GM13976 (cell line): ENCODE measurements around the gene C9orf43.

Source experiments
- DNase-seq: peaks from one replicate; pipeline ENCODE4 v3.0.0; 2012; ENCODE audit warnings: low spot score
- in situ Hi-C: fragments of 300-500 bp; cut with MboI; formaldehyde crosslinking; loops from one replicate; pipeline ENCODE4 v1.12.0; 2022; ENCODE audit warnings: low sequenced_read_pairs, mixed read lengths, inconsistent platforms; ENCODE audit not compliant: unreplicated experiment
- TF ChIP-seq, protein P1 (sequence below): IDR thresholded peaks from 2 replicates; pipeline ENCODE4 v1.5.1; 2012; ENCODE audit warnings: borderline replicate concordance, mild to moderate bottlenecking; ENCODE audit not compliant: insufficient read depth; ENCODE audit errors: extremely low read depth, missing control alignments, control extremely low read depth

C9orf43 gene

DNA sequence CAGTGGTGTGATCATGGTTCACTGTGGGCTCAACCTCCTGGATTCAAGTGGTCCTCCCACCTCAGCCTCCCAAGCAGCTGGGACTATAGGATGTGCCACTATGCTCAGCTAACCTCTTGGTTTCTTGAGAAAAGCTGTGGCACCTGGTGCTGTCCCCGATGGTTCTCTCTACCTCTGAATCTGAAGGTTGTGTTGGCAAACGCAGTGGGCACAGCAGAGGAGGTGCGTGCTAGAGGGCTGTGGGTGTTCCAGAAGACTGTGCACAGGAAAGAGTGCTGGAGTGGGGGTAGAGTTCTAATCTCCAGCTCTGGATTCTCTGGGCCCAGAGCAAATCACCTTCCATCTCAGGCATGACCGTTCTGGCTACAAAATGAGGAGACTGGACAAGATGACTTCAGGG lies 65.4 kb downstream of the C9orf43 start:
- in situ Hi-C loops: no loop called here
- TF ChIP-seq, protein P1, sequence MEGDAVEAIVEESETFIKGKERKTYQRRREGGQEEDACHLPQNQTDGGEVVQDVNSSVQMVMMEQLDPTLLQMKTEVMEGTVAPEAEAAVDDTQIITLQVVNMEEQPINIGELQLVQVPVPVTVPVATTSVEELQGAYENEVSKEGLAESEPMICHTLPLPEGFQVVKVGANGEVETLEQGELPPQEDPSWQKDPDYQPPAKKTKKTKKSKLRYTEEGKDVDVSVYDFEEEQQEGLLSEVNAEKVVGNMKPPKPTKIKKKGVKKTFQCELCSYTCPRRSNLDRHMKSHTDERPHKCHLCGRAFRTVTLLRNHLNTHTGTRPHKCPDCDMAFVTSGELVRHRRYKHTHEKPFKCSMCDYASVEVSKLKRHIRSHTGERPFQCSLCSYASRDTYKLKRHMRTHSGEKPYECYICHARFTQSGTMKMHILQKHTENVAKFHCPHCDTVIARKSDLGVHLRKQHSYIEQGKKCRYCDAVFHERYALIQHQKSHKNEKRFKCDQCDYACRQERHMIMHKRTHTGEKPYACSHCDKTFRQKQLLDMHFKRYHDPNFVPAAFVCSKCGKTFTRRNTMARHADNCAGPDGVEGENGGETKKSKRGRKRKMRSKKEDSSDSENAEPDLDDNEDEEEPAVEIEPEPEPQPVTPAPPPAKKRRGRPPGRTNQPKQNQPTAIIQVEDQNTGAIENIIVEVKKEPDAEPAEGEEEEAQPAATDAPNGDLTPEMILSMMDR: no peak

DNA sequence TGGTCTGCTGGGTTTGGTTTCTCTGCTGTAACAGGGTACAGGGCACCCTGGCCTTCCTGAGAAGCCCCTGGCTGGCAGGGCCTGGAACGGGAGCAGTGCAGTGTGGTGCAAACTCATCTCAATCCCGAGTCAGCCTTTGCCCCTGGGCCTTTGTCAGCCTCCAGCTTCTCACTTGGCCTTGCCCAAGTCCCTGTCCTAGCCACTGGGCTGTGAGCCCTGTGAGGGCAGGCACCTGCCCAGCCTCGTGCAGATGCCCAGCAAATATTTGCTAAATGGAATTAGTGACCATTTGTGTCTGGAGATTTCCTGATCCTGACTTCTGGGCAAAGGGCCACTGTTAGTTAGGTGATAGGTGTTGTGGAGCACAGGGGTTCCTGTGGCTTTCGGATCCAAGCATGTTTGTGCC lies 66.0 kb downstream of the C9orf43 start:
- no peak for DNase-seq
- TF ChIP-seq, protein P1: no peak

More for the DNA sequence above, 65.4 kb downstream of the C9orf43 start:
- no peak for DNase-seq

DNA sequence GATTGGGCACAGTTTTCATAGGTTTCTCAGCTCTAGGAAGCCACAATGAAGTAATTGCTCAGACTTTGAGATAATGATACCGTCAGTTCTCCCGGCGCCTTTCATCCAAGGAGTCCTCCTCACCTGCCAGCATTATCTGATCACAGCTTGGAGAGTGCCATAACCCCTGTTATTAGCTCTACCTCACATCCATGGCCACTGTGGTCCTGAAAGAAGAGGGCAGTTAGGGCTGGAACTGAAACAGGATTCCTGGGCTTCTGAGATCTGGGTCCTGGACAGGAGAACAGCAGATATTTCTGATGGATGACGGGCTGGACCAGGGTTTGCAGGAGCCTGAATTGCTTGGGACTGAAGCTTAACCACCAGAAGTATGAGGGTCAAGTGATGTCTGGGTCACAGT lies 66.5 kb downstream of the C9orf43 start:
- TF ChIP-seq, protein P1: no peak
- in situ Hi-C loops: no loop called here
- no peak for DNase-seq

More for the DNA sequence above, 66.0 kb downstream of the C9orf43 start:
- in situ Hi-C loops: no loop called here

DNA sequence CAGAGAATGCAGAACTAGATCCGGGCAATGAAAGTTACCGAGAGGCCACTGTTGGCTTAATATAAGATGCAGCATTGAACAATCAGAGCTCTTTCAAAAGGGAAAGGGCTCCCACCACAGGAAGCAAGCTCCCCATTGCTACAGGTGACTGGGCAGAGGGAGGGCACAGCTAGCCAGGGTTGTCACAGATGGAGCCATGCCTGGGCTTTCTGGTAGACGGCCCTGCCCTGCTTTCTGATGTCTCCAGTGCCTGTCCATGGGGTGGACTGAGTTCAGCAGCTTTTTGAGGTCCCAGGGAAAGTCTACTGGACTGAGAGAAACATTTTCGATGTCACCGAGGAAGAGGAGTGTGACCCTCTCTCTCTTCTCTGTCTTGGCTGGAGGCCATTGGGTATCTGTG lies 67.1 kb downstream of the C9orf43 start:
- no peak for DNase-seq
- in situ Hi-C loops: no loop called here
- TF ChIP-seq, protein P1: no peak

DNA sequence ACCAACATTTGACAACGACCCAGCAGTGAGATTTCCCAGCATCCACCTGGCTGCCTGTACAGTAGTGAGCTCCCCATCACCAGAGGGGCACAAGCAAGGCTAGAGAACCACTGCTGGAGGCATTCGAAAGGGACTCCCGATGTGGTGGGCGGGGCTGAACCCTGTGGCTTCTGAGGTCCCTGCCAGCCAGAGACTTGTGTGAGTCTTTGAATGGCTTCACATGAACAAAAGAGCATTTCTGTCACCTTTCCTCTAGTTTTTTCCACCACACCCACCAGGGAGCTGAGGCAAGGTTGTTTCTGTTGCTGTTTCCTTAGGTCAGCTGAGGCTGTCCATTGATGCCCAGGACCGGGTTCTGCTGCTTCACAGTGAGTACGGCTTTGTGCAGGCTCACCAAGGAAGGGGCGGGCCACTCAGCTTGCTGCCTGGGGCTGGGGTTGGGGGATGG lies 68.7 kb downstream of the C9orf43 start:
- TF ChIP-seq, protein P1: no peak
- in situ Hi-C loops: no loop called here
- no peak for DNase-seq
